ENCODE data around the gene ACP3.
A peak's percentile ranks its signal among the peaks of the same experiment; 100 is the strongest.

ACP3 gene

DNA sequence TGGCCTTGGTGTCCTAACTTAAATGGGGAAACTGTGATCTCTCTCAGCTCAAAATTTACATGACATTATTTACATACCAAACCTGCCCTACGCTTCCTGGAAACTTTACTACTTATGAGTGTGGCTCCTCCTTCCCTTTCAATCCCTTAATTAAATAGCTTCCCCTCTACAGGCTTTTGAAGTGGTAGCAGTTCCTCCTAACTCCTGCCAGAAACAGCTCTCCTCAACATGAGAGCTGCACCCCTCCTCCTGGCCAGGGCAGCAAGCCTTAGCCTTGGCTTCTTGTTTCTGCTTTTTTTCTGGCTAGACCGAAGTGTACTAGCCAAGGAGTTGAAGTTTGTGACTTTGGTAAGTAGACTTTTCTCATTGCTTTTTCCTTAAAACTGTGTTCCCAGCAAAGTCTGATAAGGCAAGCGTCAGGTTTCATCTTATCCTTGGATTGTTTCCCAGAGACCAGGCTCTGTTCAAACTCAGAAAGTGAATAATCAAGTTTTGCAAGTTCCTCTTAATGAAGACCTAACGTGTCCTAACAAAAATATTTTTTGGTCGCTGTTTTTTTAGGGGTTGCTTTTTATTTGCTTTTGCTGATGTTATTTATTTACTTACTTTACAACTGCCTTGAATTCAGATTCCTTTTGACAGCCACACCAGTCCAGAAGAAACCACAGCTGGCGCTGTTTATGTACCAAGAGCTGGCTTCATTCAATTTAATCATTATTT is at the start of gene ACP3:
TSS of gene ACP3 (plus strand) at position 179 of the 720 bp plus-strand sequence. CDS start at position 229, 50 bp downstream.
- H3K27ac ChIP-seq: peak within 1 kb of the TSS; percentile 95
- TF ChIP-seq ZFX (IDR thresholded peaks at IDR 0.05) (no peak), CTCF (conservative IDR thresholded peaks at IDR 0.05) (peak; percentile 27)

DNA sequence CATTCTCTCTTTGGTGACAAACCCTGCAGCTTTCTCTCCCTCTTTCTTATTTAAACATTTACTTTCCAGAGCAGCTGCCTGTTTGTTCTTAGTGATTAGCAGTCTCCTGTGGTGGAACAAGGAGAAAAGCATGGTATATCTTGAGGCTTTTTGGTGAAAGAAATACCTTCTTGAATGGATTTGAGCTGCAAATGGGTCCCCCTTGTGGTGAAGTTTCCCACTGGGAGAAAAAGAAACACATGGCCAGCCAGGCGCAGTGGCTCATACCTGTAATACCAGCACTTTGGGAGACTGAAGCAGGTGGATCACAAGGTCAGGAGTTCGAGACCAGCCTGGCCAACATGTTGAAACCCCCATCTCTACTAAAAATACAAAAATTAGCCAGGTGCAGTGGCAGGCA is 48.3 kb upstream of the ACP3 start:
- TF ChIP-seq ZFX (IDR thresholded peaks at IDR 0.05) (no peak), CTCF (conservative IDR thresholded peaks at IDR 0.05) (peak; percentile 35; the same call in 1 of the 2 replicates)
- no peak overlapping the region for H3K27ac ChIP-seq

GRCh38 chr3:132273036-132273435 is 44.2 kb upstream of the ACP3 start:
- TF ChIP-seq CTCF (conservative IDR thresholded peaks at IDR 0.05) (no peak), ZFX (IDR thresholded peaks at IDR 0.05) (no peak)
- no peak overlapping the region for H3K27ac ChIP-seq

DNA sequence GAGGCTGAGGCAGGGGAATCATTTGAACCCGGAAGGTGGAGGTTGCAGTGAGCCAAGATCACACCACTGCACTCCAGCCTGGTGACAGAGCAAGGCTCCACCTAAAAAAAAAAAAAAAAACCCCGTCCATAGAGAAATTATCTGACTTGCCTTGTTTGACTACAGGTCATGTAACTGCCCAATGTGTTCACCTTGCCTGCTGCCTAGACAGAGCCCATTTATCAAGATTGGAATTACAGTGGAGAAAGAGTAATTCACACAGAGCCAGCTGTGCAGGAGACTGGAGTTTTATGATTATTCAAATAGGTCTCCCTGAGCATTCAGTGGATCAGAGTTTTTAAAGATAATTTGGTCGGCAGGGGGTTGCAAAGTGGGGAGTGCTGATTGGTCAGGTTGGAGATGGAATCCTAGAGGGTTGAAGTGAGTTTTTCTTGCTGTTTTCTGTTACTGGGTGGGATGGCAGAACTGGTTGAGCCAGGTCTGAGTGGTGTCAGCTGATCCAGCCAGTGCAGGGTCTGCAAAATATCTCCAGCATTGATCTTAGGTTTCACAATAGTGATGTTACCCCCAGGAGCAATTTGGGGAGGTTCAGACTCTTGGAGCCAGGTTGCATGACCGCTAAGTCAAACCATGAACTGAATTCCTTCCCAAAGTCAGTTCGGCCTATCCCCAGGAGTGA is 40.8 kb upstream of the ACP3 start:
- TF ChIP-seq CTCF (conservative IDR thresholded peaks at IDR 0.05) (no peak), ZFX (IDR thresholded peaks at IDR 0.05) (no peak)
- no peak overlapping the region for H3K27ac ChIP-seq

- TF ChIP-seq CTCF (conservative IDR thresholded peaks at IDR 0.05) (no peak), ZFX (IDR thresholded peaks at IDR 0.05) (no peak)
- H3K27ac ChIP-seq: no peak overlapping the region
Observed at GRCh38 chr3:132279030-132279429, 38.2 kb upstream of the ACP3 start.

- peak overlapping the region; percentile 10; the same call in 1 of the 2 replicates for H3K27ac ChIP-seq
Observed at GRCh38 chr3:132283440-132283839, 33.8 kb upstream of the ACP3 start.

More at GRCh38 chr3:132283440-132283839, 33.8 kb upstream of the ACP3 start:
- TF ChIP-seq ZFX (IDR thresholded peaks at IDR 0.05): no peak
- TF ChIP-seq CTCF (conservative IDR thresholded peaks at IDR 0.05): no peak
